Osteoblast (primary cell): ENCODE results near the gene STK32A. TPM values are rescaled to one million over a fixed set of nuclear protein-coding genes. Genes with fewer than 3 reads are reported as not detected.

Experiments used
- DNase-seq: peaks from one replicate; pipeline ENCODE4 v3.0.0; 2011; ENCODE audit warnings: low spot score, mixed read lengths; ENCODE audit not compliant: insufficient read length; ENCODE audit errors: missing footprints
- H2AFZ ChIP-seq: 2 replicates; pipeline ENCODE4 v1.6.0; 2011; ENCODE audit warnings: mild to moderate bottlenecking, low read length
- H3K27ac ChIP-seq: 2 replicates; pipeline ENCODE4 v1.5.1; 2011; ENCODE audit warnings: mild to moderate bottlenecking, low read depth, low read length, moderate library complexity
- H3K27me3 ChIP-seq: 2 replicates; pipeline ENCODE4 v1.6.0; 2012; ENCODE audit warnings: mild to moderate bottlenecking, control low read depth, inconsistent platforms, low read length, moderate library complexity; ENCODE audit not compliant: insufficient read depth
- H3K36me3 ChIP-seq: 2 replicates; pipeline ENCODE4 v1.5.1; 2011; ENCODE audit warnings: mild to moderate bottlenecking, low read length, control low read depth, moderate library complexity; ENCODE audit not compliant: insufficient read depth
- H3K4me1 ChIP-seq: 2 replicates; pipeline ENCODE4 v1.5.1; 2011; ENCODE audit warnings: mild to moderate bottlenecking, low read length, control low read depth, moderate library complexity; ENCODE audit not compliant: insufficient read depth
- H3K4me2 ChIP-seq: 2 replicates; pipeline ENCODE4 v1.6.0; 2011; ENCODE audit warnings: mild to moderate bottlenecking, low read length; ENCODE audit not compliant: insufficient read depth
- H3K4me3 ChIP-seq: fragments of 200-600 bp; sonication (generic); 3 replicates; pipeline ENCODE4 v1.5.1; 2012; ENCODE audit warnings: mild to moderate bottlenecking, low read length, inconsistent platforms; ENCODE audit not compliant: insufficient read depth
- H3K79me2 ChIP-seq: 2 replicates; pipeline ENCODE4 v1.6.0; 2012; ENCODE audit warnings: mild to moderate bottlenecking, low read length, control low read depth, inconsistent platforms; ENCODE audit not compliant: insufficient read depth
- H3K9me3 ChIP-seq: 2 replicates; pipeline ENCODE4 v1.5.1; 2011; ENCODE audit warnings: low read depth, low read length, control low read depth
- H4K20me1 ChIP-seq: 2 replicates; pipeline ENCODE4 v1.6.0; 2012; ENCODE audit warnings: mild to moderate bottlenecking, low read length, control low read depth; ENCODE audit not compliant: insufficient read depth
- CTCF ChIP-seq: IDR thresholded peaks from 2 replicates; pipeline ENCODE4 v1.5.1; 2011; ENCODE audit warnings: mild to moderate bottlenecking, low read depth, low read length, moderate library complexity; ENCODE audit errors: extremely low read depth
- total RNA-seq: library from RNA; depleted of rRNA; stranded (reverse); fragments of >200 nt; gene quantifications from 2 replicates; pipeline ENCODE4 v1.2.3, GENCODE V29; 2012

STK32A gene
- total RNA-seq, 1 donor, result 1.8 TPM

- Histone ChIP-seq H2AFZ (no peak overlapping the region), H3K27me3 (no peaks in the 10 kb centered on the region), H3K4me2 (peak overlapping the region; percentile 62), H4K20me1 (no peaks in the 10 kb centered on the region), H3K4me1 (peaks cover 25% of the 10 kb centered on the region), H3K27ac (peak overlapping the region; percentile 75), H3K36me3 (peaks cover 9% of the 10 kb centered on the region), H3K4me3 (peak overlapping the region; percentile 9), H3K9me3 (no peaks in the 10 kb centered on the region), H3K79me2 (no peaks in the 10 kb centered on the region)
- peak; percentile 82 for DNase-seq
- no peak for TF ChIP-seq CTCF
These were observed 182.4 kb downstream of the STK32A start for GRCh38 chr5:147417135-147417813.

- no peak overlapping the region for H2AFZ ChIP-seq
- no peak overlapping the region for H3K27ac ChIP-seq
- no peaks in the 10 kb centered on the region for H3K9me3 ChIP-seq
- peaks cover 9% of the 10 kb centered on the region for H3K36me3 ChIP-seq
- H3K79me2 ChIP-seq, result no peaks in the 10 kb centered on the region
- no peaks in the 10 kb centered on the region for H4K20me1 ChIP-seq
- no peak overlapping the region for H3K4me3 ChIP-seq
- H3K4me2 ChIP-seq, result no peak overlapping the region
- H3K27me3 ChIP-seq, result no peaks in the 10 kb centered on the region
- no peak for DNase-seq
- peaks cover 20% of the 10 kb centered on the region for H3K4me1 ChIP-seq
- TF ChIP-seq CTCF, result no peak
These were observed 183.8 kb downstream of the STK32A start for GRCh38 chr5:147418613-147419012.

- DNase-seq, result no peak
- Histone ChIP-seq H3K27me3 (no peaks in the 10 kb centered on the region), H3K4me2 (no peak overlapping the region), H3K9me3 (no peaks in the 10 kb centered on the region), H3K79me2 (peaks cover 20% of the 10 kb centered on the region), H3K4me3 (no peak overlapping the region), H3K27ac (peak overlapping the region; percentile 13), H3K4me1 (peaks cover 13% of the 10 kb centered on the region), H3K36me3 (no peaks in the 10 kb centered on the region), H4K20me1 (peaks cover 9% of the 10 kb centered on the region), H2AFZ (no peak overlapping the region)
- TF ChIP-seq CTCF, result no peak
These were observed 192.0 kb downstream of the STK32A start for GRCh38 chr5:147426640-147427327.
